ENCODE data around the gene SMCO3. TPM values are rescaled to one million over a fixed set of nuclear protein-coding genes. Genes with fewer than 3 reads are reported as not detected.

SMCO3 gene
- total RNA-seq: 1 to 10 TPM; 1.3 to 4.3 TPM

GRCh38 chr12:14814014-14814413 is at the start of gene SMCO3:
Gene SMCO3 (minus strand): TSS chr12:14814182. CDS start chr12:14806680, 7,502 bp downstream.
- Histone ChIP-seq H3K9me3 (no peaks in the 10 kb centered on the region), H3K4me3 (no peak within 1 kb of the TSS), H3K27ac (no peak within 1 kb of the TSS), H3K27me3 (no peaks in the 10 kb centered on the region), H3K36me3 (replicated peaks in 1 of 2; ENCODE audit: insufficient read depth in 1 of 2, low read depth in 2 of 2) (no peaks in the 10 kb centered on the region), H3K4me1 (no peaks in the 10 kb centered on the region)
- ATAC-seq (no peak), DNase-seq (no peak)
- intact Hi-C loops (cut with DNase I): no loop called here
- WGBS, 2 donors: 76 to 82% methylated on average over 3 of the region's 3 CpGs
- TF ChIP-seq POLR2A (IDR thresholded peaks at IDR 0.05): no peak
- TF ChIP-seq CTCF (IDR thresholded peaks at IDR 0.05): no peak

GRCh38 chr12:14860490-14860889 is 46.5 kb upstream of the SMCO3 start:
- ATAC-seq: no peak
- no peaks in the 10 kb centered on the region for H3K36me3 ChIP-seq (replicated peaks in 1 of 2; ENCODE audit: insufficient read depth in 1 of 2, low read depth in 2 of 2)
- no peak overlapping the region for H3K27ac ChIP-seq
- H3K4me3 ChIP-seq: no peak overlapping the region
- DNase-seq: no peak
- intact Hi-C loops (cut with DNase I): no loop called here
- no peaks in the 10 kb centered on the region for H3K4me1 ChIP-seq
- no peak for TF ChIP-seq CTCF (IDR thresholded peaks at IDR 0.05)
- TF ChIP-seq POLR2A (IDR thresholded peaks at IDR 0.05): no peak
- no peaks in the 10 kb centered on the region for H3K9me3 ChIP-seq
- H3K27me3 ChIP-seq: no peaks in the 10 kb centered on the region

- DNase-seq: no peak
- no peaks in the 10 kb centered on the region for H3K4me1 ChIP-seq
- no peaks in the 10 kb centered on the region for H3K36me3 ChIP-seq (replicated peaks in 1 of 2; ENCODE audit: insufficient read depth in 1 of 2, low read depth in 2 of 2)
- H3K27ac ChIP-seq: no peak overlapping the region
- TF ChIP-seq CTCF (IDR thresholded peaks at IDR 0.05) (no peak), POLR2A (IDR thresholded peaks at IDR 0.05) (no peak)
- intact Hi-C loops (cut with DNase I): no loop called here
- 65 to 68% methylated on average over 1 of the region's 1 CpG for WGBS, 2 donors
- no peaks in the 10 kb centered on the region for H3K27me3 ChIP-seq
- H3K4me3 ChIP-seq: no peak overlapping the region
- no peak for ATAC-seq
- H3K9me3 ChIP-seq: no peaks in the 10 kb centered on the region
Observed at GRCh38 chr12:14858513-14858912, 44.5 kb upstream of the SMCO3 start.

GRCh38 chr12:14854586-14855183 is 40.7 kb upstream of the SMCO3 start:
- 63 to 64% methylated on average over 6 of the region's 6 CpGs for WGBS, 2 donors
- H3K4me1 ChIP-seq: no peaks in the 10 kb centered on the region
- H3K4me3 ChIP-seq: no peak overlapping the region
- TF ChIP-seq CTCF (IDR thresholded peaks at IDR 0.05): no peak
- no peak for TF ChIP-seq POLR2A (IDR thresholded peaks at IDR 0.05)
- no peaks in the 10 kb centered on the region for H3K36me3 ChIP-seq (replicated peaks in 1 of 2; ENCODE audit: insufficient read depth in 1 of 2, low read depth in 2 of 2)
- ATAC-seq (no peak), DNase-seq (no peak)
- H3K9me3 ChIP-seq: no peaks in the 10 kb centered on the region
- intact Hi-C loops (cut with DNase I): no loop called here
- H3K27ac ChIP-seq: no peak overlapping the region
- H3K27me3 ChIP-seq: no peaks in the 10 kb centered on the region

GRCh38 chr12:14853961-14854360 is 40.0 kb upstream of the SMCO3 start:
- intact Hi-C loops (cut with DNase I): no loop called here

More at GRCh38 chr12:14853961-14854360, 40.0 kb upstream of the SMCO3 start:
- TF ChIP-seq CTCF (IDR thresholded peaks at IDR 0.05) (no peak), POLR2A (IDR thresholded peaks at IDR 0.05) (no peak)
- no peaks in the 10 kb centered on the region for H3K27me3 ChIP-seq
- ATAC-seq (no peak), DNase-seq (no peak)
- no peak overlapping the region for H3K27ac ChIP-seq
- no peaks in the 10 kb centered on the region for H3K9me3 ChIP-seq
- H3K4me3 ChIP-seq: no peak overlapping the region
- H3K4me1 ChIP-seq: no peaks in the 10 kb centered on the region
- H3K36me3 ChIP-seq (replicated peaks in 1 of 2; ENCODE audit: insufficient read depth in 1 of 2, low read depth in 2 of 2): no peaks in the 10 kb centered on the region
- WGBS, 2 donors: 57 to 71% methylated on average over 3 of the region's 3 CpGs
